ENCODE data around the gene PNMT. TPM values are rescaled to one million over a fixed set of nuclear protein-coding genes. Genes with fewer than 3 reads are reported as not detected.
A peak's percentile ranks its signal among the peaks of the same experiment; 100 is the strongest.
"Not testable (repeated sequence)": the region's sequence is repeated elsewhere in the genome, so short reads cannot be mapped to it uniquely, and the experiment has no call there.

Gene PNMT
- total RNA-seq, 1 donor from 2014 or later: 7.1 TPM

GRCh38 chr17:39699157-39699817 is 31.0 kb downstream of the PNMT start:
- intact Hi-C loops (cut with DNase I); ATAC-seq (ENCODE audit: poor library complexity); DNase-seq: not testable (repeated sequence)

- ATAC-seq (ENCODE audit: poor library complexity) (peak; percentile 86), DNase-seq (peak; percentile 75)
- intact Hi-C loops (cut with DNase I): no loop called here
These were observed 31.5 kb downstream of the PNMT start, which contains the start of gene ERBB2 for GRCh38 chr17:39699818-39700147. ERBB2 (plus strand) TSS chr17:39700064; CDS start chr17:39700239, 175 bp downstream.

GRCh38 chr17:39700148-39700987 is 32.1 kb downstream of the PNMT start:
- DNase-seq: no peak

GRCh38 chr17:39701012-39701783 is 32.9 kb downstream of the PNMT start:
- intact Hi-C loops (cut with DNase I): no loop called here

More at GRCh38 chr17:39700148-39700987, 32.1 kb downstream of the PNMT start:
- peak; percentile 58 for ATAC-seq (ENCODE audit: poor library complexity)
- intact Hi-C loops (cut with DNase I): no loop called here

GRCh38 chr17:39701784-39702422 is 33.6 kb downstream of the PNMT start:
- DNase-seq (no peak), ATAC-seq (ENCODE audit: poor library complexity) (no peak)
- intact Hi-C loops (cut with DNase I): no loop called here

More at GRCh38 chr17:39701012-39701783, 32.9 kb downstream of the PNMT start:
- ATAC-seq (ENCODE audit: poor library complexity) (no peak), DNase-seq (no peak)

GRCh38 chr17:39702901-39703893 is 34.9 kb downstream of the PNMT start:
- DNase-seq (no peak), ATAC-seq (ENCODE audit: poor library complexity) (no peak)
- intact Hi-C loops (cut with DNase I): no loop called here

- DNase-seq: no peak
- intact Hi-C loops (cut with DNase I): no loop called here
- ATAC-seq (ENCODE audit: poor library complexity): no peak
These were observed 35.7 kb downstream of the PNMT start for GRCh38 chr17:39703913-39704312.

- no peak for DNase-seq
- intact Hi-C loops (cut with DNase I): no loop called here
These were observed 36.7 kb downstream of the PNMT start for GRCh38 chr17:39704821-39705551.

GRCh38 chr17:39705786-39706348 is 37.6 kb downstream of the PNMT start:
- intact Hi-C loops (cut with DNase I): no loop called here
- peak; percentile 72 for DNase-seq

More at GRCh38 chr17:39704821-39705551, 36.7 kb downstream of the PNMT start:
- ATAC-seq (ENCODE audit: poor library complexity): no peak

GRCh38 chr17:39706383-39706782 is 38.1 kb downstream of the PNMT start:
- intact Hi-C loops (cut with DNase I): no loop called here
- peak; percentile 3 for ATAC-seq (ENCODE audit: poor library complexity)
- DNase-seq: no peak

More at GRCh38 chr17:39705786-39706348, 37.6 kb downstream of the PNMT start:
- ATAC-seq (ENCODE audit: poor library complexity): peak; percentile 79

GRCh38 chr17:39706921-39707337 is 38.7 kb downstream of the PNMT start:
- intact Hi-C loops (cut with DNase I): no loop called here
- no peak for ATAC-seq (ENCODE audit: poor library complexity)
- no peak for DNase-seq

- DNase-seq (no peak), ATAC-seq (ENCODE audit: poor library complexity) (no peak)
- intact Hi-C loops (cut with DNase I): no loop called here
These were observed 41.2 kb downstream of the PNMT start for GRCh38 chr17:39709319-39709997.

- DNase-seq (no peak), ATAC-seq (ENCODE audit: poor library complexity) (no peak)
- intact Hi-C loops (cut with DNase I): no loop called here
These were observed 42.0 kb downstream of the PNMT start for GRCh38 chr17:39709998-39710964.

- ATAC-seq (ENCODE audit: poor library complexity); intact Hi-C loops (cut with DNase I); DNase-seq: not testable (repeated sequence)
These were observed 42.8 kb downstream of the PNMT start for GRCh38 chr17:39711071-39711470.

GRCh38 chr17:39711851-39712250 is 43.6 kb downstream of the PNMT start:
- ATAC-seq (ENCODE audit: poor library complexity): no peak
- intact Hi-C loops (cut with DNase I): no loop called here
- DNase-seq: no peak

Data from Right ventricle myocardium superior (tissue), 1 donor.